Kidney (tissue), 14 donors: Measurements from ENCODE around the gene TRPC4. TPM values are rescaled to one million over a fixed set of nuclear protein-coding genes. Genes with fewer than 3 reads are reported as not detected.

ENCODE experiments used
- DNase-seq, 5 donors: peaks; one replicate each; pipeline ENCODE4 v3.0.0-alpha.2; 2013 to 2020
- FAIRE-seq: peaks from 2 replicates; lab custom pipeline; 2012; peaks lifted over from hg19 to GRCh38; lab: Jason Lieb, UNC
- H3K27ac ChIP-seq, 2 donors: one replicate each; pipeline ENCODE4 v1.7.0; 2013; ENCODE audit warnings: low read depth in 2 of 2, low read length in 2 of 2, inconsistent platforms in 1 of 2
- H3K27me3 ChIP-seq: one replicate; pipeline ENCODE4 v1.7.1; 2013; ENCODE audit warnings: low read length, inconsistent platforms; ENCODE audit not compliant: control insufficient read depth, insufficient read depth
- H3K36me3 ChIP-seq, 3 donors: one replicate each; pipeline versions ENCODE4 v1.7.0 to v1.7.1; 2013; ENCODE audit warnings: low read length in 3 of 3, control low read depth in 1 of 3, inconsistent platforms in 1 of 3; ENCODE audit not compliant: insufficient read depth in 3 of 3, control insufficient read depth in 2 of 3
- H3K4me1 ChIP-seq, 3 donors: one replicate each; pipeline versions ENCODE4 v1.7.0 to v1.7.1; 2013; ENCODE audit warnings: low read length in 3 of 3, inconsistent platforms in 1 of 3, low read depth in 1 of 3; ENCODE audit not compliant: control insufficient read depth in 2 of 3, insufficient read depth in 2 of 3
- H3K4me3 ChIP-seq, 3 donors: one replicate each; pipeline versions ENCODE4 v1.7.0 to v1.8.1; 2013; ENCODE audit warnings: low read length in 3 of 3, control low read depth in 1 of 3, inconsistent platforms in 1 of 3
- H3K9ac ChIP-seq, 3 donors: one replicate each; pipeline versions ENCODE4 v1.7.0 to v1.7.1; 2013; ENCODE audit warnings: low read length in 3 of 3, control low read depth in 1 of 3, inconsistent platforms in 1 of 3
- H3K9me3 ChIP-seq, 3 donors: one replicate each; pipeline versions ENCODE4 v1.7.0 to v1.7.1; 2013; ENCODE audit warnings: low read length in 3 of 3, control low read depth in 1 of 3, inconsistent platforms in 1 of 3; ENCODE audit not compliant: control insufficient read depth in 2 of 3, insufficient read depth in 1 of 3
- intact Hi-C: fragments of 100-400 bp; cut with DNase I; formaldehyde crosslinking; loops from one replicate; pipeline ENCODE4 v1.11.1; 2022
- polyA plus RNA-seq: library from polyadenylated mRNA; stranded (reverse); fragments of 350-450 nt; fragmentation: Illumina TruSeq; extraction: RNeasy Lipid Tissue Mini Kit (QIAGEN cat#74804); gene quantifications from one replicate; pipeline ENCODE4 v1.2.3, GENCODE V29; 2014; ENCODE audit warnings: low read depth, low replicate concordance; ENCODE audit not compliant: insufficient read depth
- total RNA-seq: library from RNA; stranded (reverse); fragmentation: NEBNext Ultra II Directional; extraction: Animal tissue kit (Norgen Biotek cat#: 25700); gene quantifications from one replicate; pipeline ENCODE4 v1.2.1, GENCODE V29; 2021
- TF ChIP-seq, protein P1 (sequence below): IDR thresholded peaks from 3 replicates; pipeline ENCODE4 v1.5.1; 2012; ENCODE audit warnings: mild to moderate bottlenecking, moderate library complexity, borderline replicate concordance; ENCODE audit not compliant: insufficient read depth; ENCODE audit errors: extremely low read depth
- donor health status: control.
- donor health status: control.
- donor health status: control.
- donor health status: control.
- donor health status: control.
- donor health status: DM: yes; HTN: yes; CAD: no.
- donor health status: Normal renal cell carcinoma (clear cell type).

The TRPC4 gene
- total and polyA plus RNA-seq, 2 donors from 2014 or later, result 0.62 to 2.9 TPM

DNA sequence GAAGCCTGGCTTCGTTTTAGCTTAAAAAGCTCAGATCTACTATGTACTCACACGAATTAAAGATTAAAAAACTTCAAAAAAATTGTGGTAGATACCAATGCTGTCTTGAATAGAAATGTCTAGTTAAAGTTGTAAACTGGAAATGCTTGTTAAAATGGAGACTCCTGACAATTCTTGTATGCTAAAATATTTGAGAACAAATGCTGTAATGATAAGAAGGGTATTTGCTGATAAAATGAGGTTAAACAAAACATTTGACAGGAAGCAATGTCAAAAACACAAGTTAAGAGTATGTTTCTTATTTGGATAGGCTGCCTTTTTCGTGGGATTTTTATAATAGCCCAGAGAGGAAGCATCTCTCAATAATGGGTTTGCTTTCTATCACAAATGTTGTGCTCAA, 223.0 kb downstream of the TRPC4 start:
- FAIRE-seq (no peak), DNase-seq (no peak)
- Histone ChIP-seq H3K9me3 (no peaks in the 10 kb centered on the region), H3K36me3 (no peaks in the 10 kb centered on the region), H3K27me3 (no peaks in the 10 kb centered on the region), H3K9ac (no peak overlapping the region), H3K27ac (no peak overlapping the region), H3K4me1 (no peaks in the 10 kb centered on the region), H3K4me3 (no peak overlapping the region)
- TF ChIP-seq, protein P1, sequence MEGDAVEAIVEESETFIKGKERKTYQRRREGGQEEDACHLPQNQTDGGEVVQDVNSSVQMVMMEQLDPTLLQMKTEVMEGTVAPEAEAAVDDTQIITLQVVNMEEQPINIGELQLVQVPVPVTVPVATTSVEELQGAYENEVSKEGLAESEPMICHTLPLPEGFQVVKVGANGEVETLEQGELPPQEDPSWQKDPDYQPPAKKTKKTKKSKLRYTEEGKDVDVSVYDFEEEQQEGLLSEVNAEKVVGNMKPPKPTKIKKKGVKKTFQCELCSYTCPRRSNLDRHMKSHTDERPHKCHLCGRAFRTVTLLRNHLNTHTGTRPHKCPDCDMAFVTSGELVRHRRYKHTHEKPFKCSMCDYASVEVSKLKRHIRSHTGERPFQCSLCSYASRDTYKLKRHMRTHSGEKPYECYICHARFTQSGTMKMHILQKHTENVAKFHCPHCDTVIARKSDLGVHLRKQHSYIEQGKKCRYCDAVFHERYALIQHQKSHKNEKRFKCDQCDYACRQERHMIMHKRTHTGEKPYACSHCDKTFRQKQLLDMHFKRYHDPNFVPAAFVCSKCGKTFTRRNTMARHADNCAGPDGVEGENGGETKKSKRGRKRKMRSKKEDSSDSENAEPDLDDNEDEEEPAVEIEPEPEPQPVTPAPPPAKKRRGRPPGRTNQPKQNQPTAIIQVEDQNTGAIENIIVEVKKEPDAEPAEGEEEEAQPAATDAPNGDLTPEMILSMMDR, result no peak
- intact Hi-C loops, result no loop called here

DNA sequence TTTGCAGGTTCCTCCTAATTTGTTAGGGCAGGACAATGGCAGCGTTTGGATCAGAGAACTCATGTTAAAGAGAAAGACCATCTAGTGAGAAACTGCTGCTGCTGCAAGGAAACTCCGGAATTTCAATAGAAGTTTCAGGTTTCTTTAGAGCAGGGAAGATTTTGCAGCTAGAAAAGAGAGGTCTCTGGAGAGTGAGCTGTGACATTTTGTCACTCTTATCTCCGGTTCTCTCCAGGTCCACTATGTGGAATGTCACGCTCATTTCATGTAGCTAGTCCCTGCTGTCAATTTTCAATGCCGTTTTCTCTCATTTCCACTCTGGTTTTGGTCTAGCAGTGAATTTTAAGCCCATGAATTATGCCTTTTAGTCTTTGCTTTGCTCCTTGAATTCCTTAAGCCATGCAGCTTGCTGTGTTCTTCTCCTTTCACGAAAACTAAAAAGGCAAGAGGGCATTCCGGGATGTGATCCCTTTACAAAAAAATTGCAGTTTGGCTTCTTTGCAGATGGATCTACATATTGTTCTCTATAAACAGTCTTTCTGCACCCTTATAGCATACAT, 224.3 kb downstream of the TRPC4 start:
- Histone ChIP-seq H3K9me3 (no peaks in the 10 kb centered on the region), H3K27me3 (no peaks in the 10 kb centered on the region), H3K27ac (no peak overlapping the region), H3K4me1 (no peaks in the 10 kb centered on the region), H3K4me3 (no peak overlapping the region), H3K9ac (no peak overlapping the region), H3K36me3 (no peaks in the 10 kb centered on the region)
- TF ChIP-seq, protein P1, result no peak
- FAIRE-seq (no peak), DNase-seq (peak in 2 of 5 donors; percentile 31 to 46)
- intact Hi-C loops, result no loop called here

DNA sequence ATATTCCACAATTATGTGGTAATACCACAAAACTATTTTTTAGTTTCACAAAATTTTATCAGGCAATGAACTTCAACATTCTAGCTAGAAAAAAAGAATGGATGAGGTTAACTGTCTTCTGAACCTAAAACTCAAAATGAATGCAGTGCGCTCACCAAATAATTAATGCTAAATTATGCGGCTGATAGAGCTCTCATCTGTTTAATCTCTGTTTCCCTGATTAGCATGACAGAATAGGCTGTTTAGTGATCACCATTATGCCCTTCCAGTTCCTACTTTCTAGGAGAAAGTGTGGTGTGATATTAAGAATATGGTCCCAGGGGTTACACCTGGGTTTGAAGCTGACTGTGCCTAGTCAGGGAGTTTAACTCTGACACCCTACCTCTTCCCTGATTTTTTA, 228.2 kb downstream of the TRPC4 start:
- H3K36me3 ChIP-seq, result no peaks in the 10 kb centered on the region
- H3K27ac ChIP-seq, result no peak overlapping the region
- intact Hi-C loops, result no loop called here
- DNase-seq, result no peak
- no peaks in the 10 kb centered on the region for H3K4me1 ChIP-seq
- FAIRE-seq, result no peak
- no peaks in the 10 kb centered on the region for H3K27me3 ChIP-seq
- no peak overlapping the region for H3K4me3 ChIP-seq
- TF ChIP-seq, protein P1, result no peak
- H3K9ac ChIP-seq, result no peak overlapping the region
- H3K9me3 ChIP-seq, result no peaks in the 10 kb centered on the region

DNA sequence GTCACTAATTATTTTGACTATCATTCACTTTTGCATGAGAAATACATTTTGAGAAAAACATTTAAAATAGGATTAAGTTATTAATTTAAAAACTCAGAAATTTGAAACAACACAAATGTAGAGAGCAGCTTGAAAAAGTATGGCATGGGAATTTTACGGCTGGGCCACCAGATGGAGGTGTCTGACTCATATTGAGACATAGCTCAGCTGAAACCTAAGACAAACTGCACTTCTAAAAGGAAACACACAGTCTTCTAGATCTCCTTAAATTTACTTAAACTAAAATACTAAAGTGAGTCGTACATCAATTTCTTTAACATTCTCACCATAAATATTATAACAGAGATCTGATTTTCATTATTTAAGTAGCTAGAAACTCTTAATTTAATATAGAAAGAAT, 229.1 kb downstream of the TRPC4 start:
- Histone ChIP-seq H3K4me1 (no peaks in the 10 kb centered on the region), H3K9me3 (no peaks in the 10 kb centered on the region), H3K4me3 (no peak overlapping the region), H3K36me3 (no peaks in the 10 kb centered on the region), H3K9ac (no peak overlapping the region), H3K27ac (no peak overlapping the region), H3K27me3 (no peaks in the 10 kb centered on the region)
- intact Hi-C loops, result no loop called here
- FAIRE-seq (peak; percentile 46), DNase-seq (peak in 3 of 5 donors; percentile 9 to 66 (median 61))
- TF ChIP-seq, protein P1, result peak; percentile 36
